A673 (cell line): ENCODE data around the gene CIC.
"Not testable (repeated sequence)": the region's sequence is repeated elsewhere in the genome, so short reads cannot be mapped to it uniquely, and the experiment has no call there.

Experiments
- CTCF ChIP-seq: fragments of 300-800, 200-600 bp; sonication (generic); conservative IDR thresholded peaks from 2 replicates; pipeline ENCODE4 v1.5.1; 2017; ENCODE audit warnings: low read depth, mild to moderate bottlenecking, antibody characterized with exemption, low read length, moderate library complexity, mixed read lengths
- EZH2 ChIP-seq: fragments of 200-600 bp; sonication (generic); IDR thresholded peaks from 2 replicates; pipeline ENCODE4 v1.6.1; 2017; ENCODE audit warnings: borderline replicate concordance, low read depth, mild to moderate bottlenecking, mixed read lengths, antibody characterized with exemption, low read length; ENCODE audit not compliant: poor library complexity, severe bottlenecking

- not testable (repeated sequence) for TF ChIP-seq CTCF, EZH2
These were observed 70.9 kb downstream of the CIC start for GRCh38 chr19:42339922-42340321.
